Mucosa of stomach (tissue), 1 donor: ENCODE measurements around the gene FAM53B.

Source experiments
- H3K27me3 ChIP-seq: one replicate; pipeline ENCODE4 v1.7.0; 2013; ENCODE audit warnings: mild to moderate bottlenecking, low read length; ENCODE audit not compliant: control insufficient read depth, insufficient read depth
- H3K36me3 ChIP-seq: one replicate; pipeline ENCODE4 v1.7.0; 2013; ENCODE audit warnings: low read length; ENCODE audit not compliant: control insufficient read depth, insufficient read depth
- H3K4me1 ChIP-seq: one replicate; pipeline ENCODE4 v1.7.0; 2013; ENCODE audit warnings: mild to moderate bottlenecking, low read length; ENCODE audit not compliant: control insufficient read depth, insufficient read depth
- H3K4me3 ChIP-seq: one replicate; pipeline ENCODE4 v1.7.0; 2013; ENCODE audit warnings: low read length
- H3K9ac ChIP-seq: one replicate; pipeline ENCODE4 v1.7.0; 2013; ENCODE audit warnings: mild to moderate bottlenecking, low read length, moderate library complexity
- H3K9me3 ChIP-seq: one replicate; pipeline ENCODE4 v1.7.0; 2013; ENCODE audit warnings: mild to moderate bottlenecking, low read length, moderate library complexity; ENCODE audit not compliant: control insufficient read depth
- donor health status: Pancreatic carcinoma.

The FAM53B gene

GRCh38 chr10:124675261-124675660 lies 68.9 kb downstream of the FAM53B start:
- Histone ChIP-seq H3K4me1 (peaks cover 46% of the 10 kb centered on the region), H3K9me3 (no peaks in the 10 kb centered on the region), H3K36me3 (peaks cover 2% of the 10 kb centered on the region), H3K9ac (no peak overlapping the region), H3K4me3 (no peak overlapping the region), H3K27me3 (no peaks in the 10 kb centered on the region)

- H3K36me3 ChIP-seq: peaks cover 5% of the 10 kb centered on the region
- peaks cover 46% of the 10 kb centered on the region for H3K4me1 ChIP-seq
- H3K9me3 ChIP-seq: no peaks in the 10 kb centered on the region
- H3K9ac ChIP-seq: no peak overlapping the region
- H3K4me3 ChIP-seq: no peak overlapping the region
- no peaks in the 10 kb centered on the region for H3K27me3 ChIP-seq
These were observed 69.4 kb downstream of the FAM53B start for GRCh38 chr10:124674768-124675222.

- peaks cover 5% of the 10 kb centered on the region for H3K36me3 ChIP-seq
- H3K9ac ChIP-seq: no peak overlapping the region
- peaks cover 48% of the 10 kb centered on the region for H3K4me1 ChIP-seq
- no peak overlapping the region for H3K4me3 ChIP-seq
- H3K9me3 ChIP-seq: no peaks in the 10 kb centered on the region
- no peaks in the 10 kb centered on the region for H3K27me3 ChIP-seq
These were observed 72.0 kb downstream of the FAM53B start for GRCh38 chr10:124672181-124672638.

- Histone ChIP-seq H3K36me3 (peaks cover 5% of the 10 kb centered on the region), H3K9ac (no peak overlapping the region), H3K4me1 (peaks cover 51% of the 10 kb centered on the region), H3K27me3 (no peaks in the 10 kb centered on the region), H3K4me3 (no peak overlapping the region), H3K9me3 (no peaks in the 10 kb centered on the region)
These were observed 72.6 kb downstream of the FAM53B start for GRCh38 chr10:124671486-124672075.

- peaks cover 58% of the 10 kb centered on the region for H3K4me1 ChIP-seq
- no peaks in the 10 kb centered on the region for H3K9me3 ChIP-seq
- no peak overlapping the region for H3K9ac ChIP-seq
- H3K4me3 ChIP-seq: no peak overlapping the region
- H3K36me3 ChIP-seq: peaks cover 5% of the 10 kb centered on the region
- H3K27me3 ChIP-seq: no peaks in the 10 kb centered on the region
These were observed 73.3 kb downstream of the FAM53B start for GRCh38 chr10:124670849-124671248.

GRCh38 chr10:124669824-124670654 lies 74.1 kb downstream of the FAM53B start:
- H3K27me3 ChIP-seq: no peaks in the 10 kb centered on the region
- H3K36me3 ChIP-seq: peaks cover 5% of the 10 kb centered on the region
- H3K9ac ChIP-seq: no peak overlapping the region
- H3K4me3 ChIP-seq: no peak overlapping the region
- H3K4me1 ChIP-seq: peaks cover 60% of the 10 kb centered on the region
- H3K9me3 ChIP-seq: no peaks in the 10 kb centered on the region

GRCh38 chr10:124669141-124669823 lies 74.9 kb downstream of the FAM53B start:
- H3K4me1 ChIP-seq: peaks cover 60% of the 10 kb centered on the region

GRCh38 chr10:124668517-124669051 lies 75.6 kb downstream of the FAM53B start:
- Histone ChIP-seq H3K9me3 (no peaks in the 10 kb centered on the region), H3K36me3 (peaks cover 5% of the 10 kb centered on the region), H3K4me1 (peaks cover 60% of the 10 kb centered on the region), H3K27me3 (no peaks in the 10 kb centered on the region), H3K9ac (no peak overlapping the region), H3K4me3 (no peak overlapping the region)

More at GRCh38 chr10:124669141-124669823, 74.9 kb downstream of the FAM53B start:
- no peaks in the 10 kb centered on the region for H3K9me3 ChIP-seq
- H3K36me3 ChIP-seq: peaks cover 5% of the 10 kb centered on the region
- no peak overlapping the region for H3K9ac ChIP-seq
- H3K27me3 ChIP-seq: no peaks in the 10 kb centered on the region
- H3K4me3 ChIP-seq: no peak overlapping the region

- H3K4me1 ChIP-seq: peaks cover 51% of the 10 kb centered on the region
- no peaks in the 10 kb centered on the region for H3K27me3 ChIP-seq
- no peak overlapping the region for H3K4me3 ChIP-seq
- no peaks in the 10 kb centered on the region for H3K9me3 ChIP-seq
- H3K9ac ChIP-seq: no peak overlapping the region
- peaks cover 10% of the 10 kb centered on the region for H3K36me3 ChIP-seq
These were observed 76.5 kb downstream of the FAM53B start for GRCh38 chr10:124667425-124668345.

GRCh38 chr10:124666494-124666893 lies 77.7 kb downstream of the FAM53B start:
- H3K4me1 ChIP-seq: peaks cover 43% of the 10 kb centered on the region
- no peak overlapping the region for H3K9ac ChIP-seq
- H3K27me3 ChIP-seq: no peaks in the 10 kb centered on the region
- H3K4me3 ChIP-seq: no peak overlapping the region
- H3K9me3 ChIP-seq: no peaks in the 10 kb centered on the region
- H3K36me3 ChIP-seq: peaks cover 10% of the 10 kb centered on the region

- Histone ChIP-seq H3K36me3 (peaks cover 10% of the 10 kb centered on the region), H3K4me1 (peaks cover 43% of the 10 kb centered on the region), H3K9ac (no peak overlapping the region), H3K27me3 (no peaks in the 10 kb centered on the region), H3K4me3 (no peak overlapping the region), H3K9me3 (no peaks in the 10 kb centered on the region)
These were observed 78.2 kb downstream of the FAM53B start for GRCh38 chr10:124665980-124666379.
